HG02759 (cell line): ENCODE data around the gene ERBB2.
"Not testable (repeated sequence)": the region's sequence is repeated elsewhere in the genome, so short reads cannot be mapped to it uniquely, and the experiment has no call there.

ENCODE experiments used
- ATAC-seq: cut with Tn5 transposase; IDR thresholded peaks from one replicate; pipeline ENCODE4 v1.9.1; 2021; ENCODE audit warnings: mild to moderate bottlenecking, moderate library complexity; ENCODE audit not compliant: unreplicated experiment

The ERBB2 gene

GRCh38 chr17:39742126-39742855 is 42.4 kb downstream of the ERBB2 start:
- ATAC-seq = no peak

DNA sequence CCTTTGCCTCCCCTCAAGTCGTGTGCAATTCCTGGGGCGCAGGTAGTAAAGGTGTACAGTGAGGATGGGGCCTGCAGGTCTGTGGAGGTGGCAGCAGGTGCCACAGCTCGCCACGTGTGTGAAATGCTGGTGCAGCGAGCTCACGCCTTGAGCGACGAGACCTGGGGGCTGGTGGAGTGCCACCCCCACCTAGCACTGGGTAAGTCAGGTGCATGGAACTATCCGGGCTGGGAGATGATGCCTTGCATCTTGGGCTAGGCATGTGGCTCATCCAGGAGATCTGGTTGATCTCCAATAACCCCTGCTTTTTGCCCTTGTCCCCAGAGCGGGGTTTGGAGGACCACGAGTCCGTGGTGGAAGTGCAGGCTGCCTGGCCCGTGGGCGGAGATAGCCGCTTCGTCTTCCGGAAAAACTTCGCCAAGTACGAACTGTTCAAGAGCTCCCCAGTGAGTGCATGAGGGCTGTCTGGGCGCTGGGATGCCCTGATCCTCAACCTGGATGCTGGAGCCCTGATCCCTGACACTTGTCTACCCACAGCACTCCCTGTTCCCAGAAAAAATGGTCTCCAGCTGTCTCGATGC is 43.1 kb downstream of the ERBB2 start:
- no peak for ATAC-seq

- ATAC-seq = no peak
Observed at GRCh38 chr17:39744075-39744835, 44.4 kb downstream of the ERBB2 start.

DNA sequence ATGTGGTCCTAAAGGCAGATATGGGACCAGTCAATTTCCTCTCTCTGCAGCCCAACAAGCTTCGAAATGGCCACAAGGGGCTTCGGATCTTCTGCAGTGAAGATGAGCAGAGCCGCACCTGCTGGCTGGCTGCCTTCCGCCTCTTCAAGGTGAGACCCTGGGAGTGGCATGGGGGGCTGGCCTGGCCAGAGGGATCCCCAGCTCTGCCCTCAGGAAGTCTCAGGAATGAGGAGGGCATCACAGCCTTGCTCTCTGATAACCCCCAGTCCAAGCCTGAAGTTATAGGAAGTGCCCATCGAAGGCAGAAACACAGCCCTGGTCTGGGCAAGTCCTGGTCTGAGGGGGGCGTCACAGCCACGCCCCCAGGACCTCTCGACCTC is 45.0 kb downstream of the ERBB2 start:
- no peak for ATAC-seq

- ATAC-seq = no peak
Observed at GRCh38 chr17:39745335-39746144, 45.7 kb downstream of the ERBB2 start.

DNA sequence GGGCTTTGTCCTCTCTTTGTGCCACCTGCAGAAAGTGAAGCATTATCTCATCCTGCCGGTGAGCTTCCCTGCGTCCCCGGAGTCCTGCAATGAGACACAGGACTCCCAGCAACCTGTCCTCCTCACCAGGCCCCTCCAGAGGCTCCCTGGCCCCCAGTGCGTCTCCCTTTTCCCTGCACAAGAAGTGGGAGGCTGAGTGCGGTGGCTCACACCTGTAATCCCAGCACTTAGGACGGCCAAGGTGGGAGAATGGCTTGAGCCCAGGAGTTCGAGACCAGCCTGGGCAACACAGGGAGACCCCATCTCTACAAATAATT is 46.2 kb downstream of the ERBB2 start:
- ATAC-seq = no peak

GRCh38 chr17:39747745-39748144 is 47.9 kb downstream of the ERBB2 start:
- no peak for ATAC-seq

GRCh38 chr17:39748444-39749034 is 48.7 kb downstream of the ERBB2 start:
- ATAC-seq = not testable (repeated sequence)

DNA sequence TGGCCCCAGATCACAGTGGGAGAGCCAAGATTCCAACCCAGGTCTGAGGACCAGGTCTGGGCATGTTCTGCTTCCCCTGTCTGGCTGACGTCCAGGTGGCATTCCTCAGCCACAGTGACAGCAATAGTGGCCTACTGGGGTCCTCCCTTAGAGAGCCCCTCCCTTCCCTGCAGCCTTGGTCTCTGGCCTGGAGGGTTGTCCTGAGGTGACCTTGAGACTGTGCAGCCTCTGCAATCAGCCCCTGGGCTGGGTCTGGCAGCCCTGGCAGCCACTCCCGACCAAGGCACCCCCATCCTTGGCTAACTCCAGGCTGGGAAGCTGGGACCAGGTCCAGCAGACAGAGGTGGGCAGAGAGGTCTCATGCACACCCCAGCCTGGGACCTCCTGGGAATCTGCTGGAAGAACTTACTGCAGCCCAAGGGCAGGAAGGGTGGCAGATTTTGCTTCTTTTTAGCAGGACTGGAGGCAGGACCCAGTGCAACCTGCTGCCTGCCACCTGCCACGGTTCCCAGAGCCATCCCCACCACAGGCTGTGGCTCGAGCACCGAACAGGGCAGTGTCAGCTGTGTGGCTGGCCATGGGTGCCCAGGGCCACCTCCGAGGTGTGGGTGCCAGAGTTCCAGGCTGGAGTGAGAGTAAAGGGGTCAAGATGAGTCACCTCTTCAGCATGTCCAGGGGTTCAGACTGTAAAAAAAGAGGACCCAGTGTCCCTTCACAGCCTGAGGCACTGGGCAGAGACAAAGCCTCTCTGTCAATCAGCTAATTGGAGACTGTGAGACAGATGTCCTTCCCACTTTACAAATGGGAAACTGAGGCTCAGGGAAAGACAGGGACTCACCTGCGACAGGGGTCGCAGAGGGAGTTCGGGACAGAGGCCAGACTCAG is 50.5 kb downstream of the ERBB2 start:
- no peak for ATAC-seq

DNA sequence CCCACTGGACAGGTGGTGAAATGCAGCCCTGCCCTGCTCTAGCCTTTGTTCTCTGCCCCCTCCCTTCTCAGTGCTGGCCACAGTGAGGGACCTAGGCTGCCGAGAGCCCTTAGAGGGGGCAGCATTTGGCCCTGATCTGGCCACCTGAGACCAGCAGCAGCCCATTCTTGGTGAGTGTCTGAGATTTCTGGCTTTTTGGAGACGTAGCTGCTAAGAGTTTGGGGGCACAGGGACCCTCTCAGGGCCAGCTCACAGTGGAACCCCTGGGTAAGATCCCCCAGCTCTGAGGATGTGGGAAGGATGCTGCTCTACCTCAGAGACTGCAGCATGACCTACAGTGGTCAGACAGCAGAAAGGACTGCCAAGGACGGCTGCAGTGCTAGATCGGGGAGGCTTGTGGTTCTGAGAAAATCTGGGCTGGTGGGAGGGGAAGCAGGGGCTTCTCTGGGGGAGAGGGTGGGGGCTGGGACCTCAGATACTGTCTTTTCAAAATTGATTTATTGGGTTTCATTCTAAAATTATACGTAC is 51.2 kb downstream of the ERBB2 start:
- no peak for ATAC-seq

DNA sequence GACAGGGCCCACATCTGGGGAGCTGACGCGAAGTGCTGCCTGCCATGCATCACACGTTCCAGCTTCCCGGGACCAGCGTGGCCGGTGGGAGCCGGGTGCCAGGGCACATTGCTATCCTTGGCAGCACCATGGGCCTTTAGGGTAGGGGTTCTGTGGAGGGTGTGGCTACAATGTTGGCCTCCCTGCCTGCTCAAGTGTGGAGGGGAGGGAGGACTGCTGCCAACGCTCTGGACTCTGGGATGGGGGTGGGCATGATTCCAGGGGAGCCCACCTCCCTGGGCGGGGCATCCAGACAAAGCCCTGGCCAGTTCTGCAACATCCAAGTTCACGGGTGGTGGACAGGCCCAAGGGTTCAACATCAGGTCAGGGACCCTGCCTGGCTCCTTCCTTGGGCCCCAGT is 51.8 kb downstream of the ERBB2 start:
- no peak for ATAC-seq

- no peak for ATAC-seq
Observed at GRCh38 chr17:39752241-39752881, 52.5 kb downstream of the ERBB2 start.

DNA sequence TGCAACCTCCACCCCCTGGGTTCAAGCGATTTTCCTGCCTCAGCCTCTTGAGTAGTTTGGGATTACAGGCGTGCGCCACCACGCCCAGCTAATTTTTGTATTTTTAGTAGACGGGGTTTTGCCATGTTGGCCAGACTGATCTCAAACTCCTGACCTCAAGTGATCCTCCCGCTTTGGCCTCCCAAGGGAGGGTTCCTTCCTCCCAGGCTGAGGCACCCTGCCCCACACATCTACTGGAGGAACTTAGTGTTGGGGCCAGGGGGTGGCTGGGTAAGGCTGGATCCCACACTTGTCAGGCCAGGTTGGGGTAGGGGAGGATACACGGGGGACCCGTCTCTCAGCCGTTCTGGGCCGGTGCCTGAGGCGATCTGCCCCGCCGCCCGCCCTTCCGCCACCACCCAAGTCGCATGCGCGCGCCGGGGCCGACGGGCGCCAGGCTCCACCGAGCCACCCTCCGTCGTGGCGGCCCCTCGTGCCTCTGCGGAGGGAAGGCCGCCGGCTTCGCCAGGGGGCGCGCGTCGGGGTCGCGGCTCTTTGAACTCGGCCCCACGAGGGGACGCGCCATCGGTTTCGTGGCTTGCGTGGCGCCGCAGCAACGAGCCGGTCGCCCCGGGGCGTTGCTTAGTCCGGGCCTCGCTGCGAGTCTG is 53.8 kb downstream of the ERBB2 start:
- ATAC-seq = peak; percentile 25

GRCh38 chr17:39754161-39754957 is 54.5 kb downstream of the ERBB2 start:
- ATAC-seq = peak; percentile 65

DNA sequence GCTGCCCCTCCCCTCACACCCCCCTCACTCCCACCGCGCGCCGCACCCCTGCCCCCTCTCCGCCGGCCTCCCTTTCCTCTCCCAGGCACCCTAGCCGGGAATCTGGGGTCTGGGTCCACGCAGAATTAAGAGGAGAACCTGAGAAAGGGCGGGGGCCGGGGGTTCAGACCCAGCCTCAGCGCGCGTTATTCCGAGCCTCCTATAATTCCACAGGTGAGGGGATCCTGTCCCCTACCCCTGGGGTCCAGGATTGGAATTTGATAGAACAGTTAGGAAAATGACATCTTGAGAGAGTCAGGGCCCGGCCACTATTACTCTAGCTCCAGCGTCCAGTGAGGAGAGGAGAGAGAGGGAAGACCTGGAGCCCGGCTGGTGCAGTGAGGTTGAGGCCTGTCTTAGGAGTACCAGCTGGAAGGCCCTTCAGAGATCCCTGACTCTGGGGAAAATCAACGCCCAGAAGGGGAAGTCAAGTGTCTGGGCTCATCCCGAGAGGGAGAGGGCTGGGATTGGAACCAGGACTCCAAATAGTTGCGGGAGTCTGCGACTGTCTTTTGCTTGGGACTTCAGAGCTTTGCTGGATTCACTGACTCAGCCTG is 55.2 kb downstream of the ERBB2 start:
- no peak for ATAC-seq

DNA sequence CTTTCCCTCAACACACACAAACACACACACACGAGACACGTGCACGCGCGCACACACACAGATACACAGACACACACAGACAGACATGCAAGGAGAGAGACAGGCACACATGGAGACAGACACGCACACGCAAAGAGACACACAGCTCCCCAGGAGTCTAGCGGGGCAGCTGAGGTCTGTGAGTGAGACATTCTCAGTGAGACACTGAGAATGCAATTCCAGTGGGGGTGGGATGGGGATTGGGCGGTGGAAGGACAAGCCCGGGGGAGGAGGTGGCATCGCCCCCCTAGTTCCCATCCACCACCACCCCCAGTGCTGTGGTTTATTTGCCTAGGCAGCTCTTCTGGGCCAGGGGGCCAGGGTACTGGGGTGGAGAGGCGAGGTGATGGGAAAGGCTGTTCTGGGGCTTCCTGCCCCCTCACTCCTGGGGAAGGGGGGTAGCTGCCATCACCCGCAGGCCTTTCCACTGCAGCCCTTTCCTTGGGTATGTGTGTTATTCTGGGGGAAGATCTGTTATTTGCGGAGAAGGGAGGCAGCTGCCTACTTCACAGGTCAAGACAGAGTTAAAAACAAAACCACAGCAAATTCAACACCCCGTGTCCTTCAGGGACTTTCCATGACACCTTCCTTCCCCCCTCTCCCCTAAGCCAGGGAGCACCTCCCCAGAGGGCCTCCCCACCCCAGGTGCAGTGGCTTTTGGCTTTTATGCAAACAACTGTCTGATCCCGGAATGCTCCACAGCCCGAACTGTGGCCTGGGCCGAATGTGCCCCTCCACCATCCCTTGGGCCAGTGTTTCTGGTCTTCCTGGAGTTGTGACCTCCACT is 55.9 kb downstream of the ERBB2 start:
- peak; percentile 18 for ATAC-seq
